Nucleus accumbens (tissue), 56 donors: ENCODE data around the gene PFKFB3.
"Not testable (repeated sequence)": the region's sequence is repeated elsewhere in the genome, so short reads cannot be mapped to it uniquely, and the experiment has no call there.

Experiments used
- DNase-seq, 56 donors: peaks; one replicate each; lab custom pipeline; 2025; lab: John Stamatoyannopoulos, UW

The PFKFB3 gene

GRCh38 chr10:6176691-6177231 is 26.0 kb upstream of the PFKFB3 start:
- no peak for DNase-seq

GRCh38 chr10:6177880-6178281 is 24.9 kb upstream of the PFKFB3 start:
- no peak for DNase-seq

DNA sequence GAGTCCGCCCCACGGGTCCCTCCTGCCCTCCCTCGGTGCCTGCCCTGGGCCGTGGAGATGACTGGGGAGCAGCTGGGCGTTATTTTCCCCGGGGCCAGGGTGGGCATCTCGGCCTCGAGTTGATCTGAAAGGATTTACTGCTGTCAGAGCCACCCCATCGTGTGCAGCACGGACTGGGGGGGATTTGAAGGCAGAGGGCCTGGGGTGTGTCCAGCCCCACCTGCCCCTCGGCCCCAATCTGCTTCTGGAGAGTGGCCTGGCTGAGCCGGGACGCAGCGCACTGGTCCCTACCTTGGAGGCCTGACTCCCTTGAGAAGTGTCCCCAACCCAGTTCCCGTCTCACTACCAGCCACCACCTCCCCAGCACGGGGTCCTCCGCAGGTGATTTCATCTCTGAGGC is 24.2 kb upstream of the PFKFB3 start:
- DNase-seq: no peak

DNA sequence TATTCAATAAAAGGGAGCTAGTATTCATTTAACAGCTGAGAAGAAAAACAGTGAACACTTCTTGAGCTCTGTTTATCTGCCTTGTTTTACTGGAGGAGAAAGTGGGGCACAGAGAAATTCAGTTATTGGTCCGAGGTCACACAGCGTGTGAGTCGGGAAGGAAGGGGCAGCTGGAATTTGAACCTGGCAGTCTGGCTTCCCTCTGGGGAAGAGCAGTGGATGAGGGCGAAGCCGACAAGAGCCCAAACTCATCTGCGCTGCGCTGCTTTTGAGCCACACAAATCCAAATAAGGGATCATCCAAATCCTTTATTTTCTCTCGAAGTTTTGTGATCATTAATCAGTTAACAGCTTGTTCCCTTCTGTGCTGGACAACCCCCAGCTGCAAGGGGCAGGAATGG is 23.7 kb upstream of the PFKFB3 start:
- no peak for DNase-seq

DNA sequence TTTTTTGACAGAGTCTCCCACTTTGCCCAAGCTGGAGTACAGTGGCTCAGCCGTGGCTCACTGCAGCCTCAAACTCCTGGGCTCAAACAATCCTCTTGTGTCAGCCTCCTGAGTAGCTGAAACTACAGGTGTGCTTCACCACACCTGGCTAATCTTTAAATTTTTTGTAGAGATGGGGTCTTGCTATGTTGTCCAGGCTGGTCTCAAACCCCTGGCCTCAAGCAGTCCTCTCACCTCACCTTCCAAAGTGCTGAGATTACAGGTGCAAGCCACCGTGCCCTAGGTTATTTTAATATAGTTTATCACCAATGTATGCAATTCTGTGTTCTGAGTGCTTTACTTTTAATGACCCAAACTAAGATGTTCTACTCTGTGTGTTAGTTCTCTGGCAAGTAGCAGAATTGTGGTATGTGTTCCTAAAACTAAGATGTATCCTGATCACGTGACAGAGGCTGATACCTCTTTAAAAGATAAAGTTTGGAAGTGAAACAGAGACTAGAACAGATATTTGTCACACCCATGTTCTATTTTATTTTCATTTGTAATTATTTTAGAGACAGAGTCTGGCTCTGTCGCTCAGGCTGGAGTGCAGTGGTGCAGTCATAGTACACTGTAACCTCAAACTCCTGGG is 22.1 kb upstream of the PFKFB3 start:
- DNase-seq: no peak

DNA sequence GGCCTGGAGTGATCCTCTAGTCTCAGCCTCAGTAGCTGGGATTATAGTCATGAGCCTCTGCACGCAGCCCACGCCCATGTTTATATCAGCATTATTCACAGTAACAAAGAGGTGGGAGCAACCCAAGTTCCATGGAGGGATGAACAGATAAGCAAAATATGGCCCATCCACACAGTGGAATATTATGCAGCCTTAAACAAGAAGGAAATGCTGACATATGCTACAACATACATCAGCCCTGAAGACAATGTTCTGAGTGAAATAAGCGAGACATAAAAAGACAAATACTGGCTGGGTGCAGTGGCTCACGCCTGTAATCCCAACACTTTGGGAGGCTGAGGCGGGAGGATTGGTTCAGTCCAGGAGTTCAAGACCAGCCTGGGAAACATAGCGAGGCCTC is 21.5 kb upstream of the PFKFB3 start:
- DNase-seq: no peak

DNA sequence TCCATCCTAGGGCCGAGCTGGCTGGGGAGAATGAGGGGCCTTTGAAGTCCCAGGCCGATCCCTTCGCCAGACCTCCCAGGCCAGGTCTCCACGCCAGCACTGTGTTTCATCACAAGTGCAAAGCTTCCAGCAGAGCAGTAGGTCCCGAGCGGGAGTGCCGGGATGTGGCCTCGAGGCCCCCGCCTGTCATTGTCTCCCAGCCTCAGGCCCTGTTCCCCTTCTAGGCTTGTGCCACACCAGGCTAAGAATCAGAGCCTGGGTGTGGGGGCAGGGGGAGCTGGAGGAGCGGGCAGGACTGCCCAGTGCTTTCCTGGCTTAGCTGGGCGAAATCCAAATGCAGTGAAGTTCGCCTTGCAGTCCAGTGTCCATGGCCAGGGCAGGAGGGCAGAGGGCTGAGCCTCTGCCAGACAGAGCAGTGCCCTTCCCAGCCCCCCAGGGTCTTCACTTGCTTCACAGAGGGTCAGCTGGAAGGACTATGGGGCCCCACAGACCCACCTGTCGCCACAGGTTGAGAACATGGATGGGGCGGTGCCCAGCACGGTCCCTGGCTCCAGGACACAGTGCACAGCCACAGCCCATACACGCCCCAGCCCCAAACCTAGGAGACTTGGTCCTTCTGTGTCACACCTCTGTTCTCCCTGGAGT is 20.2 kb upstream of the PFKFB3 start:
- DNase-seq: no peak

- DNase-seq: no peak
Observed at GRCh38 chr10:6185039-6185716, 17.6 kb upstream of the PFKFB3 start.

DNA sequence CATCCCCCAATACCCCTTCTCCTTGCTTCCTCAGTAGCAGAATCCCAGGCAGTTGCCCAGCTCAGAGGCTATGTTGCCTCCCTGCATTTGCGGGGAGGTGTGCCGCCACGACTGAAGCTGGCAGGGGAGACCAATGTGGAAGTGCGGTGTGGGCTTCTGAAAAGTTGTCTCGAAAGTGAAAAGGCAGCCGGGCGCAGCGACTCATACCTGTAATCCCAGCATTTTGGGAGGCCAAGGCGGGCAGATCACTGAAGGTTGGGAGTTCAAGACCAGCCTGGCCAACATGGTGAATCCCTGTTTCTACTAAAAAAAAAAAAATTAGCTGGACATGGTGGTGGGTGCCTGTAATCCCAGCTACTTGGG is 15.9 kb upstream of the PFKFB3 start:
- DNase-seq: no peak

DNA sequence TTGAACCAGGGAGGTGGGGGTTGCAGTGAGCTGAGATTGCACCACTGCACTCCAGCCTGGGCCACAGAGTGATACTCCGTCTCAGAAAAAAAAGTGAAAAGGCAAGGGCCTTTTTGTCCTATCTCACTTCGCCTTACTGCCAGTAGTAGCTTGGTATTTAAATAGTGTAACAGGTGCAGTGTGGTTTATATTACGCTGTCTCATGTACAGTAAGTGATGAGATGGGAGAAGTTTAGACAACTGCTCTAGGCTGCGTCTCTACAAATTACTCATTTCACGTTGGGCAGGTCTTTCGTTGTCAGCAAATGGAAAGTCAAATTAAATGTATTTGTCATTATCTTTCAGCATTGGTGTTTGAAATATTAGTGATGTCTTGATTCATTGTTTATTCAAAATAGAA is 15.5 kb upstream of the PFKFB3 start:
- no peak for DNase-seq

DNA sequence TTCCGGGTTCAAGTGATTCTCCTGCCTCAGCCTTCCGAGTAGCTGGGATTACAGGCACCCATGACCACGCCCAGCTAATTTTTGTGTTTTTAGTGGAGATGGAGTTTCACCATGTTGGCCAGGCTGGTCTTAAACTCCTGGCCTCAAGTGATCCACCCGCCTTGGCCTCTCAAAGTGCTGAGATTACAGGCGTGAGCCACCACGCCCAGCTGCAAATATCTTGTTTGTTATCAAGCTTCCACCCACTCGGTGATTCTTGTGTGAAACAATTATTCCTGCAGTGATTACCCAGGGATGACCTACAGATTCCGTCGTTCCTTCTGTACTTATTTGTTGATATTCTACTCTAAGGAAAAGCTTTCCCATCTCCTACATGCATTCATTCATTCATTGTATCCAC is 12.7 kb upstream of the PFKFB3 start:
- DNase-seq: not testable (repeated sequence)

- DNase-seq: no peak
Observed at GRCh38 chr10:6191147-6191546, 11.6 kb upstream of the PFKFB3 start.

DNA sequence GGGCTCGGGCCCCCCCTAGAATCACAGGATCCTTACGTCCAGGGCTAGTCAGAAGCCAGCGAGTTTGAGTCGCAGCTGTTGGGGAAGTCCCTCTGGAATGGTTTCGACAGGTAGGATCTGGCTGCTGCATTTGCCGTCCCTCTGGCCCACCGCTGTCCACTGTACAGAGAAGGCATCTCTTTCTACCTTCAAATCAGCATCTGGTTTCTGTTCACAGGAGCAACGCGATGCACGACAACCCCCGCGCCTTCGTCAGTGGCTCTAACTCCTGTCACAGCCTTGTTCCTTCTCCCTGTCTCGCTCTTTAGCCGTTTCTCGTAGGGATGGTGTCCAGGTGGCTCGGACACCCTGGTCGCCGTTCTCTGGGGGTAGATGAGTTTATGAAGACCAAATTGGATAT is 11.2 kb upstream of the PFKFB3 start:
- DNase-seq: no peak

GRCh38 chr10:6193342-6193741 is 9.4 kb upstream of the PFKFB3 start:
- not testable (repeated sequence) for DNase-seq

DNA sequence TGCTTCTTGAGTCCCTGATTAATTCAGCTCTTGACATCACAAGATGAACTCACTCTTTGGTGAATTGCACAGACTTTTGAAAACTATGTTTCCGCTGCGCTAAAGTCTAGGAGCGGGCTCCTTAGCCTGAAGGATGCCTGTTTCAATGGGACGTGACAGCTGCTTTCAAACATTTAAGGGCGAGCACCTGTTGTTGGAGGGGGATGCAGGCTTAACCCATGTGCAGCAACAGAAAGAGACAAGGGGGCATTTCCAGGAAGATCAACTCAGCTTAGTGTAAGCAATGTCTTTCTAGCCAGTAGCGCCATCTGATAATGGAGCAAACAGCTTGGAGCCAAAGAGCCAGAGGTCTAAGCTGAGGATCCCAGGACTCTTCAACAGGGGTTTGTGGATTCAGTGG is 8.4 kb upstream of the PFKFB3 start:
- no peak for DNase-seq

- DNase-seq: no peak
Observed at GRCh38 chr10:6195376-6195775, 7.4 kb upstream of the PFKFB3 start.

DNA sequence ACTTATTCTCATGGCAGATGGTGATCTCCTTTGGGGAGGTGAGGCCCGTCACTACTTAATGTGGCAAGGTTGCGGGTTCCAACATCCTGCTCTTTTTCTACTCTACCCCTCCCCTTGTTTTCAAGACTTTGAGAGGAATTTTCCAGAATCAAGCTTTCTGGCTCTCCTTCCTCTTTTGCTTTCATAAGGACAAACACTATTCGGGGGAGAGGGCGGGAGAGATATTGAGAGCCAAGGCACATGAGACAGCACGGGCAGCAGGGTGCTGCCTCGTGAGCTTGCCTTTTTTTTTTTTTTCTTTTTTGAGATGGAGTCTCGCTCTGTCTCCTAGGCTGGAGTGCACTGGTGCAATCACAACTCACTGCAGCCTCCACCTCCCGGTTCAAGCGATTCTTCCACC is 6.9 kb upstream of the PFKFB3 start:
- DNase-seq: no peak

- not testable (repeated sequence) for DNase-seq
Observed at GRCh38 chr10:6196524-6196923, 6.2 kb upstream of the PFKFB3 start.

DNA sequence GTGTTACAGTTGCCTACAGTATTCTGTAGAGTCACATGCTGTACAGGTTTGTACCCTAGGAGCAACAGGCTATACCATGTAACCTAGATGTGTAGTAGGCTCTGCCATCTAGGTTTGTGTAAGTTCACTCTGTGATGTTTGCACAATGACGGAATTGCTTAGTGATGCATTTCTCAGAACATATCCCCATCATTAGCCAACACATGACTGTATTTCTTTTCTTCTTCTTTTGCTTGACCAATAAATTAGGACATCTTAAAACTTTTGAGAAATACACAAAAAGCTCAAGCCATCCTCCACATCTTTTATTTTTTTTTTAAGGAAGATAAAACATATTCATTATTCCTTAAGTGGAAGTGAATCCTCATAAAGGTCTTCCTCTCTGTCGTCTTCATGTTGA is 5.4 kb upstream of the PFKFB3 start:
- DNase-seq: no peak

DNA sequence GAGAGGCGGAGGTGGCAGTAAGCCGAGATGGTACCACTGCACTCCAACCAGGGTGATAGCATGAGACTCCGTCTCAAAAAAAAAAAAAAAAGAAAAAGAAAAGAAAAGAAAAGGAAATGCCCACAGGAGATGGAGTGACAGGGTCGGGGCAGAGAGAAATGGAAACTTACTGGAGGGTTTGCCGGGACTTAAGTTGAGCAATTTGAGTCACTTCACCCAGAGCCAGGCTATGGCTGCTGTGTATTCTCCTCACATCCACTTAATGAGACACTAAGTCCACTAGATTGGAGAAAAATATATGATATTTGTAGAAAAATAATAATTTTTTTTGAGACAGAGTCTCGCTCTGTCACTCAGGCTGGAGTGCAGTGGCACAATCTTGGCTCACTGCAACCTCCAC is 4.6 kb upstream of the PFKFB3 start:
- no peak for DNase-seq

DNA sequence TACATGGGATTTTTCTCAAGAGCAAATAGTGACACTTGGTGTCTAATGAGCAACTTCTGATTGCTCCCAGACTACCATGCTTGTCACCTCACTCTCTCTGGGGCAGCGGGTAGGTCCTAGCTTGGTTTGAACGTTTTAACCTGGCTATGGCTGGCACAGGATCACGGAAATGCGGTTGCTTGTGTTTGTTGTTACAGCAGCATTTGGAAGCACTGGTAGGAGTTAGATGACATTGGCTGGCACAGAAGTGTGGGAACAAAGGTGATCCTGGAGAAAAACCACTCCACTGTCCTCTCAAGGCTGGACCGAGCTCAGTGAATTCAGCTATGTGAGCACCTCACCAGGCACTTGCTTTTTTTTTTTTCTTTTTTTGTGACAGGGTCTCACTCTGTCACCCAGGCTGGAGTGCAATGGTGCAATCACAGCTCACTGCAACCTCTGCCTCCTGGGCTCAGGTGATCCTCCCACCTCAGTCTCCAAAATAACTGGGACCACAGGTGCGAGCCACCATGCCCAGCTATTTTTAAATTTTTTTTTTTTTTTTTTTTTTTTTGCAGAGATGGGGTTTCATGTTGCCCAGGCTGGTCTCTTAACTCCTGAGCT is 3.5 kb upstream of the PFKFB3 start:
- no peak for DNase-seq

- no peak for DNase-seq
Observed at GRCh38 chr10:6200440-6200733, 2.3 kb upstream of the PFKFB3 start.
